GM12892 (cell line): ENCODE results near the gene PELI3.

Experiments
- POLR2A ChIP-seq: IDR thresholded peaks from 2 replicates; pipeline ENCODE4 v1.6.1; 2011; ENCODE audit warnings: low read depth, low read length, control low read depth
- POLR2AphosphoS5 ChIP-seq: IDR thresholded peaks from 2 replicates; pipeline ENCODE4 v1.6.1; 2011; ENCODE audit warnings: low read depth, low read length, control low read depth
- TAF1 ChIP-seq: IDR thresholded peaks from 2 replicates; pipeline ENCODE4 v1.6.1; 2011; ENCODE audit warnings: low read depth, mild to moderate bottlenecking, control low read depth, low read length, borderline replicate concordance

GRCh38 chr11:66476173-66476840 lies 9.6 kb downstream of the PELI3 start:
- no peak for TF ChIP-seq POLR2A
- TF ChIP-seq TAF1, result no peak
- TF ChIP-seq POLR2AphosphoS5, result no peak
